Ovary (tissue), 9 donors: Measurements from ENCODE around the gene BICC1. TPM values are rescaled to one million over a fixed set of nuclear protein-coding genes. Genes with fewer than 3 reads are reported as not detected.

Experiments used
- DNase-seq, 5 donors: peaks; one replicate each; pipeline ENCODE4 v3.0.0-alpha.2; 2019 to 2020
- H3K27ac ChIP-seq, 2 donors: fragments of 200-600 bp; one replicate each; pipeline versions ENCODE4 v1.5.1 to v1.8.0; 2019 to 2022
- H3K27me3 ChIP-seq: fragments of 200-600 bp; one replicate; pipeline ENCODE4 v1.8.0; 2022
- H3K36me3 ChIP-seq: fragments of 200-600 bp; sonication (generic); one replicate; pipeline ENCODE4 v1.5.1; 2019
- H3K4me1 ChIP-seq: one replicate; pipeline ENCODE4 v1.8.1; 2013; ENCODE audit warnings: mild to moderate bottlenecking, moderate library complexity; ENCODE audit not compliant: insufficient read depth
- H3K4me3 ChIP-seq: fragments of 200-600 bp; sonication (generic); one replicate; pipeline ENCODE4 v1.5.1; 2017
- H3K9me3 ChIP-seq, 2 donors: fragments of 200-600 bp in 1 of 2; sonication (generic) in 1 of 2; one replicate each; pipeline versions ENCODE4 v1.5.1 to v1.8.1; 2013 to 2019; ENCODE audit warnings: mild to moderate bottlenecking in 1 of 2, moderate library complexity in 1 of 2
- EP300 ChIP-seq: sonication (generic); formaldehyde crosslinking; IDR thresholded peaks from one replicate; pipeline ENCODE4 v1.6.1; 2017; ENCODE audit warnings: antibody characterized with exemption
- POLR2A ChIP-seq: fragments of 450-650 bp; IDR thresholded peaks from one replicate; pipeline ENCODE4 v1.6.1; 2017; ENCODE audit warnings: antibody characterized with exemption, mild to moderate bottlenecking, moderate library complexity
- WGBS, 3 donors: extraction: QIAGEN DNeasy Blood & Tissue Kit in 1 of 3; methylation state at CpG; one replicate each; pipeline versions ENCODE4 v1.1.5 to v1.1.7; 2013 to 2017; 5-methylcytosine and 5-hydroxymethylcytosine counted together
- intact Hi-C, 4 donors: fragments of 100-400 bp; cut with DNase I; formaldehyde crosslinking; loops; one replicate each; pipeline versions ENCODE4 v1.11.0 to v1.15.1; 2022 to 2023
- polyA plus RNA-seq, 2 donors: library from polyadenylated mRNA; stranded (reverse); fragments of 200-250 nt in 1 of 2; fragments of 350-450 nt in 1 of 2; fragmentation: Illumina TruSeq in 1 of 2; extraction: RNeasy Lipid Tissue Mini Kit (QIAGEN cat#74804) in 1 of 2; gene quantifications; one replicate each; pipeline ENCODE4 v1.2.3, GENCODE V29; 2013 to 2014
- total RNA-seq, 7 donors: library from RNA; depleted of rRNA in 2 of 7; stranded (reverse); fragments of >200 nt in 2 of 7; fragmentation: NEBNext Ultra II Directional in 3 of 7; extraction: Animal tissue kit (Norgen Biotek cat#: 25700) in 3 of 7; gene quantifications; one replicate each; pipeline versions ENCODE4 v1.1.0 to v1.2.4, GENCODE V29; 2016 to 2023
- TF ChIP-seq, protein P1 (sequence below), 3 donors: fragments of 450-650 bp in 2 of 3; fragments of 200-600 bp in 1 of 3; IDR thresholded peaks; one replicate each; pipeline versions ENCODE4 v1.5.1 to v1.8.0; 2016 to 2022; ENCODE audit warnings: antibody characterized with exemption in 3 of 3, mild to moderate bottlenecking in 1 of 3
- donor health status: DM: no; HTN: no; CAD: no; lungs with moderate emphysema.
- donor health status: DM: no; HTN: no; CAD: no.
- donor health status: Bipolar disorder and iron deficiency.
- donor health status: DM: yes; HTN: yes; CAD: no.
- donor health status: DM: no; HTN: no; CAD: no.
- donor health status: DM: yes; HTN: yes; CAD: no.

BICC1 gene
- total and polyA plus RNA-seq, 9 donors, result 13.6 to 43.4 (median 23.5) TPM

DNA sequence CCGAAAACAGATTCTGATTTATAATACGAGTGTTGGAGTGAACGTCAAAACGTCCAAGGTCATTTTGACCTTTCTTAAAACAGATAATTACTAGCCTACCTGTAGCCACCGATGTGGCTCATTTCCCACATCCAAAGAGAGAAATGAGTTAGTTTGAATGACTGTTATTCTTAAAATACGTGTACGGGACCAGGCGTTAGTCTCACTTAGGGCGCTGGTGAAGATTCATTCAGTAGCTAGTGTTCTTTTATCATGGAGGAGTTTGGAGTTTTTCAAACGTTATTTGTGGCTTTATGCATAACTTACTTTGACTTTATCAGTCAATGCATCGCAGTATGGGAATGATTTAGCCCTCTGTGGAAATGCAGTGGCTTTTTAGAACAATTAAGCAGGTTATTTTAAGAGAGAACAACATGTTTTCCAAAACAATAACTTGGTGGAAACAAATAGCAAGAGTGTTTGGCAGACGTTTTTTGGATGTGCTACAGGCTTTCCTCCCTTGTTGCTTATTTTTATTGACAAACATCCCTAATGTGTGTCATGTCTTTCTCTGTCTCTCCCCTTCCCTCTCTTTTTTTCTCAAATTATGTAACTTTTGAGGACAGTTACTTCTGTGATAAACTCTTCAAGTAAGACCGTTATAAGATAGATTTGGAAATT, 1.6 kb downstream of the BICC1 start:
- peak overlapping the region in 1 of 2 donors; percentile 93 for H3K27ac ChIP-seq
- TF ChIP-seq, protein P1, sequence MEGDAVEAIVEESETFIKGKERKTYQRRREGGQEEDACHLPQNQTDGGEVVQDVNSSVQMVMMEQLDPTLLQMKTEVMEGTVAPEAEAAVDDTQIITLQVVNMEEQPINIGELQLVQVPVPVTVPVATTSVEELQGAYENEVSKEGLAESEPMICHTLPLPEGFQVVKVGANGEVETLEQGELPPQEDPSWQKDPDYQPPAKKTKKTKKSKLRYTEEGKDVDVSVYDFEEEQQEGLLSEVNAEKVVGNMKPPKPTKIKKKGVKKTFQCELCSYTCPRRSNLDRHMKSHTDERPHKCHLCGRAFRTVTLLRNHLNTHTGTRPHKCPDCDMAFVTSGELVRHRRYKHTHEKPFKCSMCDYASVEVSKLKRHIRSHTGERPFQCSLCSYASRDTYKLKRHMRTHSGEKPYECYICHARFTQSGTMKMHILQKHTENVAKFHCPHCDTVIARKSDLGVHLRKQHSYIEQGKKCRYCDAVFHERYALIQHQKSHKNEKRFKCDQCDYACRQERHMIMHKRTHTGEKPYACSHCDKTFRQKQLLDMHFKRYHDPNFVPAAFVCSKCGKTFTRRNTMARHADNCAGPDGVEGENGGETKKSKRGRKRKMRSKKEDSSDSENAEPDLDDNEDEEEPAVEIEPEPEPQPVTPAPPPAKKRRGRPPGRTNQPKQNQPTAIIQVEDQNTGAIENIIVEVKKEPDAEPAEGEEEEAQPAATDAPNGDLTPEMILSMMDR (IDR thresholded peaks at IDR 0.05), result no peak
- no peak for TF ChIP-seq POLR2A
- no peak for TF ChIP-seq EP300
- no peaks in the 10 kb centered on the region for H3K9me3 ChIP-seq
- no peaks in the 10 kb centered on the region for H3K27me3 ChIP-seq
- intact Hi-C loops, result loop anchor here in 2 of 4 donors (10.0 kb wide), 2 partner anchors 71 to 271 kb away; no protein-coding TSS in a partner anchor
- H3K36me3 ChIP-seq, result no peaks in the 10 kb centered on the region
- peaks cover 4% of the 10 kb centered on the region for H3K4me1 ChIP-seq
- peak overlapping the region; percentile 63 for H3K4me3 ChIP-seq
- WGBS, 3 donors, result 4 to 9% (median 6%) methylated on average over 13 of the region's 13 CpGs
- no peak for DNase-seq

DNA sequence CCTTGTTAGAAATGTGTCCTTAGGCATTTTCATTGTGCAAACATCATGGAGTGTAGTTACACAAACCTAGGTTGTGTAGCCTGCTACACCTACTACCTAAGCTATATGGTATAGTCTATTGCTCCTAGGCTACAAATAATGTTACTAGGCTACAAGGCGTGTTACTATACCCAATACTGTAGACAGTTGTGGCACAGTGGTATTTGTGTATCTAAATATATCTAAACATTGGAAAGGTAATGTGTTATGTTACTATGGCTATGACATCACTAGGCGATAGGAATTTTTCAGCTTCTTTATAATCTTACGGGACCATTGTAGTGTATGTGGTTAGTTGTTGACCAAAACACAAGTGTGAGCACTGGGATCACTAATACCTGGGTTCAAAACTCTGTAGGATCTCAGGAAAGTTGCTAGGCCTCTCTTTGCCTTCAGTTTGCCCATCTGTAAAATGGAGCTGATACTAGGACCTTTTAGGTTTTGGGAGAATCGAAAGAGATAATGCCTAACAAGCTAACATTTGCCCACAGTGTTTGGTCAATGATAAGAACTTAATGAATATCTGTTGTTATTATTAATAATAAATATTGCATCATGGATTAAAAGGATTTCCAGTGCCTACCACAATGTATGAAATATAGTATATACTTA, 2.7 kb downstream of the BICC1 start:
- H3K4me1 ChIP-seq, result peaks cover 4% of the 10 kb centered on the region
- H3K9me3 ChIP-seq, result no peaks in the 10 kb centered on the region
- intact Hi-C loops, result loop anchor here in 2 of 4 donors (10.0 kb wide), 2 partner anchors 69 to 269 kb away; no protein-coding TSS in a partner anchor
- H3K36me3 ChIP-seq, result no peaks in the 10 kb centered on the region
- no peak overlapping the region for H3K27ac ChIP-seq
- no peaks in the 10 kb centered on the region for H3K27me3 ChIP-seq
- WGBS, 3 donors, result 70 to 90% (median 81%) methylated on average over 4 of the region's 4 CpGs
- H3K4me3 ChIP-seq, result no peak overlapping the region
- no peak for TF ChIP-seq POLR2A
- TF ChIP-seq, protein P1 (IDR thresholded peaks at IDR 0.05), result no peak
- TF ChIP-seq EP300, result no peak
- no peak for DNase-seq

DNA sequence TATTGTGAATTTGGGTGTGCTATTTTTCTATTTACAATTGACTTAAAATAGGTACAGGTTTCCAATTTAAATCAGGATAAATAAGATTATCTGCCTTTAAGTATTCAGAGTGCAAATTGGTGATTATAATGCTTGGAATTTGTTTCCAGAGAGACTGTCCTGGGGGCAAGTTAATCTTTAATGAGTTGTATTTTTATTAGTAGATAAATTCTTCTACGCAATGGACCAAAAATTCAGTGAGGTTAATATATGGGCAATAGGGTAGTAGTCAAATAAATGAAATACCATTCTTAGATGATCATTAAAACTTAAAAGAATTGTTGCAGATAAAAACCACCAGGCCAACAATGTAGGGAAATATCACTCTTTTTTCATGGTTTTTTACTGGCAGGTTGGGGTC, 3.4 kb downstream of the BICC1 start:
- no peak for DNase-seq
- no peak overlapping the region for H3K4me3 ChIP-seq
- no peaks in the 10 kb centered on the region for H3K36me3 ChIP-seq
- intact Hi-C loops, result loop anchor here in 2 of 4 donors (10.0 kb wide), 2 partner anchors 69 to 269 kb away; no protein-coding TSS in a partner anchor
- TF ChIP-seq, protein P1 (IDR thresholded peaks at IDR 0.05), result no peak
- TF ChIP-seq EP300 (no peak), POLR2A (no peak)
- 50 to 84% (median 70%) methylated on average over 1 of the region's 1 CpG for WGBS, 3 donors
- H3K27ac ChIP-seq, result no peak overlapping the region
- no peaks in the 10 kb centered on the region for H3K27me3 ChIP-seq
- peaks cover 4% of the 10 kb centered on the region for H3K4me1 ChIP-seq
- H3K9me3 ChIP-seq, result no peaks in the 10 kb centered on the region

DNA sequence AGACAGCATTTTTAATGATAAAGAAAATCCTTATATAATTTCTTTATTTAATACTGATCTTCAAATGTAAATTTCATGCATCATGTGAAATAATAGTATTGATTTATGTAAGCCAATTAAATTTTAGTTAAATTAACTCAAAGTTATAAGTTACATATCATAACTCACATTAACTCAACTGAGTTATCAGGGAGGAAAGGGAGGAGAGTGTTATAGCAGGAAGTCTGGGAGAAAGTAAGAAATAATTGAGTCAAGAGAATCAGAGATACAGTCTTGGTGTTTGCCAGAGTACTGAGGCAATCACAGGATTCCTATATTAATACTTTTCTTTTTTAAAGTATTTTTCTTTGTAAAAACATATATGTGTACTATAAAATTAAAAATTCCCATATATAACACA, 4.0 kb downstream of the BICC1 start:
- H3K27ac ChIP-seq, result no peak overlapping the region
- no peak overlapping the region for H3K4me3 ChIP-seq
- DNase-seq, result no peak
- no peaks in the 10 kb centered on the region for H3K9me3 ChIP-seq
- peaks cover 4% of the 10 kb centered on the region for H3K4me1 ChIP-seq
- TF ChIP-seq, protein P1 (IDR thresholded peaks at IDR 0.05), result no peak
- no peak for TF ChIP-seq EP300
- no peak for TF ChIP-seq POLR2A
- intact Hi-C loops, result loop anchor here in 2 of 4 donors (10.0 kb wide), 2 partner anchors 68 to 268 kb away; no protein-coding TSS in a partner anchor
- no peaks in the 10 kb centered on the region for H3K27me3 ChIP-seq
- no peaks in the 10 kb centered on the region for H3K36me3 ChIP-seq
